BLaER1 (cell line): Measurements from ENCODE around the gene SEC14L5.
A peak's percentile ranks its signal among the peaks of the same experiment; 100 is the strongest.

Source experiments
- H3K27ac ChIP-seq: shearing (Covaris generic); formaldehyde crosslinking; 2 replicates; pipeline ENCODE4 v1.8.1; 2022
- H3K27me3 ChIP-seq: shearing (Covaris generic); formaldehyde crosslinking; 2 replicates; pipeline ENCODE4 v1.8.1; 2022
- H3K36me3 ChIP-seq: shearing (Covaris generic); formaldehyde crosslinking; 2 replicates; pipeline ENCODE4 v1.8.1; 2022
- H3K4me1 ChIP-seq: shearing (Covaris generic); formaldehyde crosslinking; 2 replicates; pipeline ENCODE4 v1.8.1; 2022
- H3K4me2 ChIP-seq: shearing (Covaris generic); formaldehyde crosslinking; 2 replicates; pipeline ENCODE4 v1.8.1; 2022
- H3K4me3 ChIP-seq: shearing (Covaris generic); formaldehyde crosslinking; 2 replicates; pipeline ENCODE4 v1.8.1; 2022
- H3K9ac ChIP-seq: shearing (Covaris generic); formaldehyde crosslinking; 2 replicates; pipeline ENCODE4 v1.8.1; 2022
- H3K9me3 ChIP-seq: shearing (Covaris generic); formaldehyde crosslinking; 2 replicates; pipeline ENCODE4 v1.8.1; 2022
- H4K20me1 ChIP-seq: shearing (Covaris generic); formaldehyde crosslinking; 2 replicates; pipeline ENCODE4 v1.8.1; 2022
- Cebpa-rat ChIP-seq: shearing (Covaris generic); IDR thresholded peaks from 2 replicates; pipeline ENCODE4 v1.8.1; 2022

SEC14L5 gene

DNA sequence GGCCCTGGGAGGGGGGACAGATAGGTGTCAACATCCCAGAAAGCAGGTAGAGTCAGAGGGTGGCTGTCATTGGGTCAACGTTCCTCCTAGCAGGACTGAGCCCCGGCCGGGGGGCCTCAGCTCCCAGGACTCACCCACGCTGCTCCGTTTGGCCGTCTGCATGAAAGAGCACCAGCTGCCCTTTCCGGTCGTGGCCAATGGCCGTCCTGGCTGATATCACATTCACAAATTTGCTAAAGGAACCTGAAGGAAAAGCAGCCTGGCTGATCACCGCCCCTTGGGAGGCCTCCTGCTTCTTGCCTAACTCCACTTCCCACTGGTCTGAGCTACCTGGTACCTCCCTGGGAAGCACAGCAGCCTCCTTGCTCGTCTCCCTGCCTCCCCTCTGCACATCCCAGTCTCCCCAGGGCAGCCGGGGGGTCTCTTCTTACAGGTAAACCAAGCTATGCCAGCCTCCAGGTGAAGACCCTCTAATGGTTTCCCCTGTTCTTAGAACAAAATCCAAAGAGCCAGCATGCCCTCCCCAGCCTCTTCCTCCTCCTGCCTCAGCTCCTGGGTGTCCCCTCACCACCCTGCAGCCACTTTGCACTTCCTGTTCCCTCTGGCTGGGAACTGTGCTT lies 72.2 kb downstream of the SEC14L5 start:
- no peak overlapping the region for H3K9ac ChIP-seq

GRCh38 chr16:5031601-5032000 lies 73.5 kb downstream of the SEC14L5 start:
- TF ChIP-seq Cebpa-rat = no peak
- Histone ChIP-seq H3K4me3 (no peak overlapping the region), H3K27me3 (no peaks in the 10 kb centered on the region), H3K36me3 (peaks cover 24% of the 10 kb centered on the region), H3K4me1 (peaks cover 24% of the 10 kb centered on the region), H4K20me1 (no peaks in the 10 kb centered on the region), H3K27ac (no peak overlapping the region), H3K9ac (no peak overlapping the region), H3K9me3 (no peaks in the 10 kb centered on the region), H3K4me2 (no peak overlapping the region)

More for the DNA sequence above, 72.2 kb downstream of the SEC14L5 start:
- H3K4me3 ChIP-seq = no peak overlapping the region
- no peak overlapping the region for H3K4me2 ChIP-seq
- no peak overlapping the region for H3K27ac ChIP-seq
- no peaks in the 10 kb centered on the region for H4K20me1 ChIP-seq
- H3K36me3 ChIP-seq = peaks cover 24% of the 10 kb centered on the region
- H3K4me1 ChIP-seq = peaks cover 24% of the 10 kb centered on the region
- H3K9me3 ChIP-seq = no peaks in the 10 kb centered on the region
- H3K27me3 ChIP-seq = no peaks in the 10 kb centered on the region
- no peak for TF ChIP-seq Cebpa-rat

DNA sequence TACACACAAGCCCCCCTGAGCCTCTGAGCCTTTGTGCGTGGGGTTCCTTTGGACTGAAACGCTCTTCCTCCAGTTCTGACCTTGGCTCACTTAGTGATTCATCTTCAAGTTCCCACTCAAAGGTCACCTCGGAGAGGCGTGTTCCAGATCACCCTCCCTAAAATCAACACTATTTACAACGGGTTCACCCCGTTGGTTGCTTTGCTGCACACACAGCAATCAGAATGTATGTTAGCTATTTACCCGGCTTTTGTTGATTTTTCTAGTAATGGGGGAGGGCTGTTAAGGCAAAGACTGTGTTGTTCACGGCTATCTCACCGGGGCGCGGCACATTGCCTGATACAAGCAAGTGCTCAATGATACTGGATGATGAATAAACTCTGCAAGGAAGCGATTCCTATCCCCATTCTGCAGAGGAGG lies 74.6 kb downstream of the SEC14L5 start:
- Histone ChIP-seq H3K4me3 (peak overlapping the region; percentile 83), H3K9ac (peak overlapping the region; percentile 80), H3K27me3 (no peaks in the 10 kb centered on the region), H3K27ac (no peak overlapping the region), H3K4me1 (peaks cover 24% of the 10 kb centered on the region), H3K4me2 (peak overlapping the region; percentile 95), H3K36me3 (peaks cover 19% of the 10 kb centered on the region), H4K20me1 (no peaks in the 10 kb centered on the region), H3K9me3 (no peaks in the 10 kb centered on the region)
- no peak for TF ChIP-seq Cebpa-rat

DNA sequence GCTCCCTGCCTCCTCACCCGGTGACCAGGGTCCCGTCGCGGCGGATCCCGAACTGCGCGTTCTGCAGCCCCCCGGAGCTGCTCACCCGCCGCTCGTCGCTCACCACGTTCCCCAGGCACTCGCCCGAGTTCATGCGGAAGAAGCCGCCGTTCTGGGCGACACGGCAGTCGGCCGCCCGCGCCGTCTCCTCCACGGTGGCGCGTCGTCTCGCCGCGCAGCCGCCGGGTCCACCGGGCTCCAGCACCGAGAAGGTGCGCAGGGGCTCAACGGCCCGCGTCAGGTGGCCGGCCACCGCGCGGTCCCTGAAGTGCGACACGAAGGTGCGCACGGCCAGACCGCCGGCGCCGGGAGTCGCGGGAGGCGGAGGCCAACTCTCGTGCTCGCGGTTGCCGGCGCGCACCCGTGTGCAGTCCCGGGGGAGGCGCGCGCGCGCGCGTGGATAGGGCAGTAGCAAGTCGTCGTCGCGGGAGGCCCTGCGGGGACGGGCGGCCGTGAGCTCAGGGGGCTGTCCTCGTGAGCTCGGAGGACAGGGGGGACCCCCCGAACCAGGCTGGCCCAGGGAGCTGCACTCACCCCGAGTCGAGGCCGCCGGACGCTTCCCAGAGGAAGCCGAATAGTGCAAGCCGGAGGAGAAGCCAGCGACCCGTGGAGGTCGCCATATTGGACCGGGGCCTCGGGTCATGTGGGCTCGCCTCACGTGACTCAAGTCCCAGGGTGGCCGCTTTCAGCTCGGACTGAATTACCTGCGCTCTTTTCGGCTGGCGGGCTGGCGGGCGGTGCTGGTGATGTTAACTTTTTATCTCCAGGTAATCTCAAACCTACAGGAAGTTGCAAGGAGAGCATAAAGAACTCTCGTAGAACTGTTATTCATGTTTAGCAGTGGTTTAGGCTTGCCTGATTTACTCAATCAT lies 75.4 kb downstream of the SEC14L5 start, which contains the start of gene NAGPA:
NAGPA (minus strand) TSS at position 680 of the 911 bp plus-strand sequence; CDS start at position 659, 21 bp downstream.
- Histone ChIP-seq H4K20me1 (no peaks in the 10 kb centered on the region), H3K27ac (peak within 1 kb of the TSS; percentile 77), H3K4me1 (peaks cover 24% of the 10 kb centered on the region), H3K9ac (peak within 1 kb of the TSS; percentile 80), H3K4me2 (peak within 1 kb of the TSS; percentile 95), H3K9me3 (no peaks in the 10 kb centered on the region), H3K4me3 (peak within 1 kb of the TSS; percentile 83), H3K27me3 (no peaks in the 10 kb centered on the region), H3K36me3 (peaks cover 18% of the 10 kb centered on the region)
- TF ChIP-seq Cebpa-rat = no peak

GRCh38 chr16:5034167-5034523 lies 76.0 kb downstream of the SEC14L5 start:
- TF ChIP-seq Cebpa-rat = no peak
- Histone ChIP-seq H3K9ac (peak overlapping the region; percentile 80), H3K4me3 (peak overlapping the region; percentile 83), H3K9me3 (no peaks in the 10 kb centered on the region), H3K4me2 (peak overlapping the region; percentile 95), H3K4me1 (peaks cover 24% of the 10 kb centered on the region), H4K20me1 (no peaks in the 10 kb centered on the region), H3K27me3 (no peaks in the 10 kb centered on the region), H3K36me3 (peaks cover 11% of the 10 kb centered on the region), H3K27ac (peak overlapping the region; percentile 77; the same call in 1 of the 2 replicates)

- Histone ChIP-seq H3K9me3 (no peaks in the 10 kb centered on the region), H3K4me3 (no peak overlapping the region), H3K9ac (no peak overlapping the region), H3K27me3 (peaks cover 4% of the 10 kb centered on the region; the same call in 1 of the 2 replicates), H3K27ac (no peak overlapping the region), H4K20me1 (no peaks in the 10 kb centered on the region), H3K4me1 (peaks cover 24% of the 10 kb centered on the region), H3K4me2 (no peak overlapping the region), H3K36me3 (no peaks in the 10 kb centered on the region)
- TF ChIP-seq Cebpa-rat = no peak
These were observed 77.7 kb downstream of the SEC14L5 start for GRCh38 chr16:5035909-5036227.

- H3K9me3 ChIP-seq = no peaks in the 10 kb centered on the region
- H3K9ac ChIP-seq = no peak overlapping the region
- no peak for TF ChIP-seq Cebpa-rat
- H3K36me3 ChIP-seq = no peaks in the 10 kb centered on the region
- peaks cover 24% of the 10 kb centered on the region for H3K4me1 ChIP-seq
- peaks cover 4% of the 10 kb centered on the region; the same call in 1 of the 2 replicates for H3K27me3 ChIP-seq
- H3K27ac ChIP-seq = no peak overlapping the region
- no peak overlapping the region for H3K4me3 ChIP-seq
- H3K4me2 ChIP-seq = no peak overlapping the region
- no peaks in the 10 kb centered on the region for H4K20me1 ChIP-seq
These were observed 78.4 kb downstream of the SEC14L5 start for GRCh38 chr16:5036228-5037156.

GRCh38 chr16:5040451-5040850 lies 82.3 kb downstream of the SEC14L5 start:
- Histone ChIP-seq H3K9ac (no peak overlapping the region), H3K4me1 (no peaks in the 10 kb centered on the region), H4K20me1 (no peaks in the 10 kb centered on the region), H3K4me3 (no peak overlapping the region), H3K27ac (no peak overlapping the region), H3K9me3 (no peaks in the 10 kb centered on the region), H3K36me3 (no peaks in the 10 kb centered on the region), H3K4me2 (no peak overlapping the region), H3K27me3 (peaks cover 4% of the 10 kb centered on the region; the same call in 1 of the 2 replicates)
- no peak for TF ChIP-seq Cebpa-rat

DNA sequence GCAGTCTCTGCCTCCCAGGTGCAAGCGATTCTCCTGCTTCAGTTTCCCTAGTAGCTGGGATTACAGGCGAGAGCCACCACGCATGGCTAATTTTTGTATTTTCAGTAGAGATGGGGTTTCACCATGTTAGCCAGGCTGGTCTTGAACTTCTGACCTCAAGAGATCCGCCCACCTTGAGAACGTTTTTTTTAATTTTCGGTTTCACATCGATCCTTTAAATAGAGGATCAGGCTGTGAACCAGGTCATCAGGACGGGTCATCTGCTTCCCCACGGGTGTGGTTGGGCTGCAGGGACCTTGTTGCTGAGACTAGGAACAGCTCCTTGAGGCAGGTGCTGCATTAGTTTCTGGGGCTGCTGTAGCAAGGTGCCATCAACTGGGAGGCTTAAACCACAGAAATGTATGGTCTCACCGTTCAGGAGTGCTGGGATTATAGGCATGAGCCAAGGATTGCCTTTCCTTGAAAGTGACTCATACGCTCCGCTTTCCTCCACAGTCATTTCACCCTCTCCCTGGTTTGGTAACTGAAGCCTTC lies 83.5 kb downstream of the SEC14L5 start:
- H3K36me3 ChIP-seq = no peaks in the 10 kb centered on the region
- no peak overlapping the region for H3K9ac ChIP-seq
- no peak overlapping the region for H3K27ac ChIP-seq
- H3K27me3 ChIP-seq = peaks cover 4% of the 10 kb centered on the region; the same call in 1 of the 2 replicates
- no peak for TF ChIP-seq Cebpa-rat
- H3K9me3 ChIP-seq = no peaks in the 10 kb centered on the region
- H3K4me1 ChIP-seq = no peaks in the 10 kb centered on the region
- H3K4me2 ChIP-seq = no peak overlapping the region
- H4K20me1 ChIP-seq = no peaks in the 10 kb centered on the region
- no peak overlapping the region for H3K4me3 ChIP-seq
